Fibroblast of lung (primary cell): ENCODE results near the gene NRAP.

Experiments
- CTCF ChIP-seq, 2 donors: IDR thresholded peaks in 1 of 2; conservative IDR thresholded peaks in 1 of 2; 1 replicate in 1 of 2; 2 replicates in 1 of 2; pipeline ENCODE4 v1.5.1; 2011 to 2012; ENCODE audit warnings: low read length in 2 of 2, control low read depth in 1 of 2, inconsistent platforms in 1 of 2, low read depth in 1 of 2, mild to moderate bottlenecking in 1 of 2
- EZH2 ChIP-seq: IDR thresholded peaks from 2 replicates; pipeline ENCODE4 v1.5.1; 2012; ENCODE audit warnings: low read length, control low read depth, mild to moderate bottlenecking; ENCODE audit errors: missing control alignments

- TF ChIP-seq CTCF (conservative IDR thresholded peaks at IDR 0.05 in 1 of 2, IDR thresholded peaks at IDR 0.05 in 1 of 2; ENCODE audit: low read depth in 1 of 2, low read length in 2 of 2) (no peak), EZH2 (no peak)
Observed at GRCh38 chr10:113713640-113713982, 49.8 kb upstream of the NRAP start.
